ENCODE data around the gene ATP6V0B. TPM values are rescaled to one million over a fixed set of nuclear protein-coding genes. Genes with fewer than 3 reads are reported as not detected.
A peak's percentile ranks its signal among the peaks of the same experiment; 100 is the strongest.

ATP6V0B gene
- total and polyA plus RNA-seq, 2 of the 13 experiments (the other 11 are each of a cell fraction or from before 2014, with no cell fraction given): 157 to 161 TPM

- no peak for TF ChIP-seq TIGD3 (CRISPR knock-in tag; IDR thresholded peaks at IDR 0.05; ENCODE audit: borderline replicate concordance)
- peak; percentile 69 for TF ChIP-seq MXD4 (CRISPR knock-in tag; IDR thresholded peaks at IDR 0.05)
- no peak for TF ChIP-seq ZNF644 (CRISPR knock-in tag; IDR thresholded peaks at IDR 0.05; ENCODE audit: low read depth)
- no peak for TF ChIP-seq GTF2F1 (IDR thresholded peaks at IDR 0.05; ENCODE audit: low read length)
- TF ChIP-seq DNMT1 (CRISPR knock-in tag; IDR thresholded peaks at IDR 0.05): no peak
- no peak for TF ChIP-seq GRHL1 (CRISPR knock-in tag; conservative IDR thresholded peaks at IDR 0.05)
- no peak for TF ChIP-seq ZFP1 (CRISPR knock-in tag; IDR thresholded peaks at IDR 0.05)
- TF ChIP-seq ZNF615 (CRISPR knock-in tag; IDR thresholded peaks at IDR 0.05; ENCODE audit: borderline replicate concordance): no peak
- TF ChIP-seq ELF1 (CRISPR knock-in tag; IDR thresholded peaks at IDR 0.05): peak; percentile 77
- no peak for TF ChIP-seq TEAD2 (CRISPR knock-in tag; IDR thresholded peaks at IDR 0.05)
- no peak for TF ChIP-seq SMYD3 (CRISPR knock-in tag; IDR thresholded peaks at IDR 0.05)
- TF ChIP-seq TBX2 (CRISPR knock-in tag; IDR thresholded peaks at IDR 0.05; ENCODE audit: borderline replicate concordance): peak; percentile 64; the same call in 1 of the 2 replicates
- TF ChIP-seq MIER2 (CRISPR knock-in tag; IDR thresholded peaks at IDR 0.05): peak; percentile 27; the same call in 1 of the 2 replicates
- peak; percentile 35; the same call in 1 of the 2 replicates for TF ChIP-seq ZNF274 (CRISPR knock-in tag; IDR thresholded peaks at IDR 0.05)
- TF ChIP-seq GPBP1L1 (CRISPR knock-in tag; IDR thresholded peaks at IDR 0.05): no peak
- peak; percentile 69; the same call in 1 of the 2 replicates for TF ChIP-seq ISL2 (CRISPR knock-in tag; IDR thresholded peaks at IDR 0.05)
- peak; percentile 21; the same call in 1 of the 2 replicates for TF ChIP-seq ZNF792 (CRISPR knock-in tag; IDR thresholded peaks at IDR 0.05)
- TF ChIP-seq E2F2 (CRISPR knock-in tag; IDR thresholded peaks at IDR 0.05; ENCODE audit: borderline replicate concordance): no peak
- no peak for TF ChIP-seq ZNF562 (CRISPR knock-in tag; IDR thresholded peaks at IDR 0.05; ENCODE audit: borderline replicate concordance)
- no peak for TF ChIP-seq ZNF280D (CRISPR knock-in tag; IDR thresholded peaks at IDR 0.05)
- TF ChIP-seq ZNF781 (CRISPR knock-in tag; IDR thresholded peaks at IDR 0.05; ENCODE audit: borderline replicate concordance, not compliant biosample characterization): peak; percentile 44
- no peak for TF ChIP-seq NR1H2 (CRISPR knock-in tag; IDR thresholded peaks at IDR 0.05; ENCODE audit: borderline replicate concordance, low read depth)
Observed at GRCh38 chr1:43991476-43992231, 16.9 kb downstream of the ATP6V0B start, which contains the start of gene CCDC24 (continued).

All from HepG2 (cell line).